K562 (cell line): ENCODE results near the gene LAG3. TPM values are rescaled to one million over a fixed set of nuclear protein-coding genes. Genes with fewer than 3 reads are reported as not detected.

Experiments used
- BRCA1 ChIP-seq, 2 experiments: fragments of 450-650 bp in 1 of 2; sonication (generic) in 1 of 2; formaldehyde crosslinking in 1 of 2; IDR thresholded peaks; 2 replicates each; pipeline versions ENCODE4 v1.5.0 to v1.6.1; 2017 to 2020; ENCODE audit warnings: mild to moderate bottlenecking in 1 of 2, missing genetic modification reagents in 1 of 2
- HNRNPUL1 ChIP-seq: fragments of 200-400 bp; formaldehyde crosslinking; IDR thresholded peaks from 2 replicates; pipeline ENCODE4 v1.6.1; 2017; ENCODE audit warnings: low read length
- ILF3 ChIP-seq: fragments of 450-650 bp; IDR thresholded peaks from 2 replicates; pipeline ENCODE4 v1.6.1; 2018; ENCODE audit warnings: antibody characterized with exemption, mild to moderate bottlenecking, moderate library complexity, borderline replicate concordance
- POLR2AphosphoS2 ChIP-seq: IDR thresholded peaks from 2 replicates; pipeline ENCODE4 v1.6.1; 2012; ENCODE audit warnings: low read length, improper control_type of control experiment
- RB1 ChIP-seq: fragments of 450-650 bp; IDR thresholded peaks from 2 replicates; pipeline ENCODE4 v1.6.1; 2017; ENCODE audit warnings: low read depth, mild to moderate bottlenecking
- SMARCA5 ChIP-seq: fragments of 450-650 bp; IDR thresholded peaks from 2 replicates; pipeline ENCODE4 v1.6.1; 2016
- TCF7L2 ChIP-seq: fragments of 150-350 bp; IDR thresholded peaks from 2 replicates; pipeline ENCODE4 v1.6.1; 2016; ENCODE audit warnings: low read depth, mild to moderate bottlenecking, low read length, moderate library complexity
- ZBED1 ChIP-seq: IDR thresholded peaks from 2 replicates; pipeline ENCODE4 v1.6.1; 2014
- ZNF174 ChIP-seq: fragments of 250-450 bp; sonication (Bioruptor Pico); IDR thresholded peaks from 2 replicates; pipeline ENCODE4 v1.4.0; 2020; ENCODE audit warnings: mild to moderate bottlenecking
- ZNF239 ChIP-seq: fragments of 250-450 bp; sonication (Bioruptor Pico); IDR thresholded peaks from 2 replicates; pipeline ENCODE4 v1.4.0; 2020; ENCODE audit warnings: mild to moderate bottlenecking
- ZSCAN32 ChIP-seq: fragments of 450-650 bp; formaldehyde crosslinking; IDR thresholded peaks from 2 replicates; pipeline ENCODE4 v1.4.0; 2020; ENCODE audit warnings: mild to moderate bottlenecking, moderate library complexity
- polyA plus RNA-seq, 8 experiments: library from polyadenylated mRNA; depleted of rRNA in 4 of 8; stranded (reverse) in 5 of 8; unstranded in 3 of 8; fragments of >200 nt; fragmentation: Nextera tagmentation in 2 of 8; fragmentation: Illumina TruSeq in 1 of 8; extraction: Ambion mirVana in 2 of 8; extraction: Trizol in 1 of 8; gene quantifications; 2 replicates each; pipeline versions ENCODE4 v1.2.1 to v1.2.3, GENCODE V29; 2011 to 2014; ENCODE audit warnings: inconsistent platforms in 1 of 8, missing spikeins in 1 of 8
- total RNA-seq, 7 experiments: library from RNA; depleted of rRNA in 6 of 7; stranded (reverse); fragments of >200 nt in 6 of 7; fragmentation: Illumina TruSeq in 2 of 7; extraction: Trizol in 2 of 7; gene quantifications; 2 replicates each; pipeline versions ENCODE4 v1.2.1 to v1.2.3, GENCODE V29; 2011 to 2021; ENCODE audit warnings: low replicate concordance in 1 of 7
- TF ChIP-seq, protein P1 (sequence below): fragments of 200-800 bp; sonication (Bioruptor generic); IDR thresholded peaks from 2 replicates; pipeline ENCODE4 v1.6.1; 2017; ENCODE audit warnings: missing genetic modification characterization, missing compliant biosample characterization
- TF ChIP-seq, protein P2 (sequence below): fragments of 250-450 bp; sonication (Bioruptor Pico); IDR thresholded peaks from 2 replicates; pipeline ENCODE4 v1.4.0; 2020; ENCODE audit warnings: mild to moderate bottlenecking
- TF ChIP-seq, protein P3 (sequence below), 2 experiments: fragments of 450-650 bp; formaldehyde crosslinking in 1 of 2; IDR thresholded peaks; 2 replicates each; pipeline versions ENCODE4 v1.4.0 to v1.6.1; 2014 to 2020; ENCODE audit warnings: mild to moderate bottlenecking in 2 of 2, borderline replicate concordance in 1 of 2, low read depth in 1 of 2

The LAG3 gene
- total and polyA plus RNA-seq, 9 of the 15 experiments (the other 6 are each of a cell fraction or from before 2014, with no cell fraction given): 0.07 to 0.66 (median 0.09) TPM; not detected in 1

DNA sequence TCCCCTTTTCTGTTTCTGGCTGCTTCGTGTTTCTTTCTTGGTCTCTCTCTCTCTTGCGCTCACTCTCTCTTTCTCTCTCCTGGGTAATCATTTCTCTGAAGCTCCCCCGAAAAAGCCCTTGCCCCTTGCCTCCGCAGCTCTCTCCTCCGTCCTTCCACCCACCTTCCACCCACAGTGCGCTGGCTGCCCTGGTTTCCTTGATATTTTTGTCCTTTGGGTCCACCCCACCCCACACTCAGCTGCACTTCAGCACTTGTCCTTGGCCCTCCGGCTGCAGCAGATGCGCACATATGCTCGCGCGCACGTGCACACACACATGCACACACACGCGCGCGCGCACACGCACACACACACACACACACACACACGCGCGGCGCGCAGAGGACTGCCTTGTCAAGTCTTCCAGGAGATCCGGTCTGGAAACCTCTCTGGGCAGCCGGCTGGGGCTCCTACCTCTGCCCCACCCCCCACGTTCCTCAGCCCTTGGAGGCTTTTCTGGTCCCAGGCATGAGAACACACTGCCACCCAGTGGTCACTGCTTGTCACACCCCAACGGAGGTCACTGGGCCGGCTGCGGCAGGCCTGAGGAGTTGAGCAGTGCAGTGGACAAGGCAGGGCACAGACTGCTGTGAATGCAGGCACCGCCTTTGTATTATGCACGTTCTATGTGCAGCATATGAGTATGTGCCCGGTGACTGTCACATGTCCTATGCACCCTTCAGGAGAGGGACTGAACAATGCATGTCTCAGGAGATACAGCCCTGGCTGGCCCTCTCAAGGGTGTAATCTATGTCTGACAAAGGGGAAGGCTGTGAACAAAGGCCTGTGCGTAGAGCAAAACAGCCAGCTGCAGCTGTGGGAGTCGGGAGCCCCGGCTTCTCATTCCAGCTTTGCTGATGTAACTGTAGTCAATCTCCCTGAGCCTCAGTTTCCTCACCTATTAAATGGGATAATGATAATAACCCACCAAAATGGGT, 6.5 kb downstream of the LAG3 start (continued):
- TF ChIP-seq, protein P1, sequence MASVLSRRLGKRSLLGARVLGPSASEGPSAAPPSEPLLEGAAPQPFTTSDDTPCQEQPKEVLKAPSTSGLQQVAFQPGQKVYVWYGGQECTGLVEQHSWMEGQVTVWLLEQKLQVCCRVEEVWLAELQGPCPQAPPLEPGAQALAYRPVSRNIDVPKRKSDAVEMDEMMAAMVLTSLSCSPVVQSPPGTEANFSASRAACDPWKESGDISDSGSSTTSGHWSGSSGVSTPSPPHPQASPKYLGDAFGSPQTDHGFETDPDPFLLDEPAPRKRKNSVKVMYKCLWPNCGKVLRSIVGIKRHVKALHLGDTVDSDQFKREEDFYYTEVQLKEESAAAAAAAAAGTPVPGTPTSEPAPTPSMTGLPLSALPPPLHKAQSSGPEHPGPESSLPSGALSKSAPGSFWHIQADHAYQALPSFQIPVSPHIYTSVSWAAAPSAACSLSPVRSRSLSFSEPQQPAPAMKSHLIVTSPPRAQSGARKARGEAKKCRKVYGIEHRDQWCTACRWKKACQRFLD (CRISPR knock-in tag): no peak
- TF ChIP-seq RB1 (peak; percentile 73; the same call in 1 of the 2 replicates), ZNF174 (CRISPR knock-in tag) (no peak), SMARCA5 (no peak), HNRNPUL1 (no peak), TCF7L2 (no peak), ILF3 (no peak), ZNF239 (CRISPR knock-in tag) (no peak), ZSCAN32 (CRISPR knock-in tag) (no peak), ZBED1 (no peak), BRCA1 (IDR thresholded peaks at IDR 0.05) (no peak), BRCA1 (CRISPR knock-in tag; IDR thresholded peaks at IDR 0.05) (no peak), POLR2AphosphoS2 (no peak)
- TF ChIP-seq, protein P2, sequence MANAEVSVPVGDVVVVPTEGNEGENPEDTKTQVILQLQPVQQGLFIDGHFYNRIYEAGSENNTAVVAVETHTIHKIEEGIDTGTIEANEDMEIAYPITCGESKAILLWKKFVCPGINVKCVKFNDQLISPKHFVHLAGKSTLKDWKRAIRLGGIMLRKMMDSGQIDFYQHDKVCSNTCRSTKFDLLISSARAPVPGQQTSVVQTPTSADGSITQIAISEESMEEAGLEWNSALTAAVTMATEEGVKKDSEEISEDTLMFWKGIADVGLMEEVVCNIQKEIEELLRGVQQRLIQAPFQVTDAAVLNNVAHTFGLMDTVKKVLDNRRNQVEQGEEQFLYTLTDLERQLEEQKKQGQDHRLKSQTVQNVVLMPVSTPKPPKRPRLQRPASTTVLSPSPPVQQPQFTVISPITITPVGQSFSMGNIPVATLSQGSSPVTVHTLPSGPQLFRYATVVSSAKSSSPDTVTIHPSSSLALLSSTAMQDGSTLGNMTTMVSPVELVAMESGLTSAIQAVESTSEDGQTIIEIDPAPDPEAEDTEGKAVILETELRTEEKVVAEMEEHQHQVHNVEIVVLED (CRISPR knock-in tag): no peak
- TF ChIP-seq, protein P3, sequence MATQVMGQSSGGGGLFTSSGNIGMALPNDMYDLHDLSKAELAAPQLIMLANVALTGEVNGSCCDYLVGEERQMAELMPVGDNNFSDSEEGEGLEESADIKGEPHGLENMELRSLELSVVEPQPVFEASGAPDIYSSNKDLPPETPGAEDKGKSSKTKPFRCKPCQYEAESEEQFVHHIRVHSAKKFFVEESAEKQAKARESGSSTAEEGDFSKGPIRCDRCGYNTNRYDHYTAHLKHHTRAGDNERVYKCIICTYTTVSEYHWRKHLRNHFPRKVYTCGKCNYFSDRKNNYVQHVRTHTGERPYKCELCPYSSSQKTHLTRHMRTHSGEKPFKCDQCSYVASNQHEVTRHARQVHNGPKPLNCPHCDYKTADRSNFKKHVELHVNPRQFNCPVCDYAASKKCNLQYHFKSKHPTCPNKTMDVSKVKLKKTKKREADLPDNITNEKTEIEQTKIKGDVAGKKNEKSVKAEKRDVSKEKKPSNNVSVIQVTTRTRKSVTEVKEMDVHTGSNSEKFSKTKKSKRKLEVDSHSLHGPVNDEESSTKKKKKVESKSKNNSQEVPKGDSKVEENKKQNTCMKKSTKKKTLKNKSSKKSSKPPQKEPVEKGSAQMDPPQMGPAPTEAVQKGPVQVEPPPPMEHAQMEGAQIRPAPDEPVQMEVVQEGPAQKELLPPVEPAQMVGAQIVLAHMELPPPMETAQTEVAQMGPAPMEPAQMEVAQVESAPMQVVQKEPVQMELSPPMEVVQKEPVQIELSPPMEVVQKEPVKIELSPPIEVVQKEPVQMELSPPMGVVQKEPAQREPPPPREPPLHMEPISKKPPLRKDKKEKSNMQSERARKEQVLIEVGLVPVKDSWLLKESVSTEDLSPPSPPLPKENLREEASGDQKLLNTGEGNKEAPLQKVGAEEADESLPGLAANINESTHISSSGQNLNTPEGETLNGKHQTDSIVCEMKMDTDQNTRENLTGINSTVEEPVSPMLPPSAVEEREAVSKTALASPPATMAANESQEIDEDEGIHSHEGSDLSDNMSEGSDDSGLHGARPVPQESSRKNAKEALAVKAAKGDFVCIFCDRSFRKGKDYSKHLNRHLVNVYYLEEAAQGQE (IDR thresholded peaks at IDR 0.05; ENCODE audit: borderline replicate concordance): peak; percentile 94
- TF ChIP-seq, protein P3 (CRISPR knock-in tag; IDR thresholded peaks at IDR 0.05; ENCODE audit: low read depth): no peak
